OCI-LY7 (cell line): ENCODE results near the gene DIP2A.

Experiments used
- EZH2phosphoT487 ChIP-seq: fragments of 200-600 bp; sonication (generic); IDR thresholded peaks from 2 replicates; pipeline ENCODE4 v1.6.1; 2018; ENCODE audit warnings: low read depth, borderline replicate concordance, mild to moderate bottlenecking, mixed run types, antibody characterized with exemption, low read length, moderate library complexity, mixed read lengths
- TF ChIP-seq, protein P1 (sequence below): fragments of 200-600 bp; sonication (generic); conservative IDR thresholded peaks from 2 replicates; pipeline ENCODE4 v1.5.1; 2014; ENCODE audit warnings: mild to moderate bottlenecking, antibody characterized with exemption, low read length, moderate library complexity, mixed read lengths

DNA sequence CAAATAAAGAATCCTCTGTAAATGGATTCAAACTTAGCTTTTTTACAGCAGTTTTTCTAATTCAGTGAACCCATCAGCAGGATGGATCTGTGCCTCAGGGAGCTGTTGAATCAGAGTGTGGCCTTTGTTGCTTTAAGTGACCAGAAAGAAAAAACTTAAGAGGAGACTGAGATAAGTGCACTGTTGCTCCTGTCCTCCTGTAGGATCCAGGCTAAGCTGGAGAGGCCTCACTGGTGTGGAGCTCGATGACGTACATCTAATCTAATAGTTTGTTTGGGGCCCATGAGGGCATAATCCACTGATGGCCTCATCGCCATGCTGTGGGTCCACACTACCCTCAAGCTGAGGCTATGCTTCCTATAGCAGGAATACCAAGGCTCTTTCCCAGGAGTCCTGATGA is 10.6 kb downstream of the DIP2A start:
- TF ChIP-seq, protein P1, sequence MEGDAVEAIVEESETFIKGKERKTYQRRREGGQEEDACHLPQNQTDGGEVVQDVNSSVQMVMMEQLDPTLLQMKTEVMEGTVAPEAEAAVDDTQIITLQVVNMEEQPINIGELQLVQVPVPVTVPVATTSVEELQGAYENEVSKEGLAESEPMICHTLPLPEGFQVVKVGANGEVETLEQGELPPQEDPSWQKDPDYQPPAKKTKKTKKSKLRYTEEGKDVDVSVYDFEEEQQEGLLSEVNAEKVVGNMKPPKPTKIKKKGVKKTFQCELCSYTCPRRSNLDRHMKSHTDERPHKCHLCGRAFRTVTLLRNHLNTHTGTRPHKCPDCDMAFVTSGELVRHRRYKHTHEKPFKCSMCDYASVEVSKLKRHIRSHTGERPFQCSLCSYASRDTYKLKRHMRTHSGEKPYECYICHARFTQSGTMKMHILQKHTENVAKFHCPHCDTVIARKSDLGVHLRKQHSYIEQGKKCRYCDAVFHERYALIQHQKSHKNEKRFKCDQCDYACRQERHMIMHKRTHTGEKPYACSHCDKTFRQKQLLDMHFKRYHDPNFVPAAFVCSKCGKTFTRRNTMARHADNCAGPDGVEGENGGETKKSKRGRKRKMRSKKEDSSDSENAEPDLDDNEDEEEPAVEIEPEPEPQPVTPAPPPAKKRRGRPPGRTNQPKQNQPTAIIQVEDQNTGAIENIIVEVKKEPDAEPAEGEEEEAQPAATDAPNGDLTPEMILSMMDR: no peak
- no peak for TF ChIP-seq EZH2phosphoT487
